Stomach (tissue), 4 donors: ENCODE results near the gene GALE.

Experiments used
- POLR2A ChIP-seq, 4 donors: fragments of 450-650 bp; IDR thresholded peaks; one replicate each; pipeline ENCODE4 v1.6.1; 2016; ENCODE audit warnings: antibody characterized with exemption in 4 of 4, control low read depth in 2 of 4, mild to moderate bottlenecking in 1 of 4, moderate library complexity in 1 of 4
- TF ChIP-seq, protein P1 (sequence below), 7 experiments: fragments of 450-650 bp in 4 of 7; fragments of 200-600 bp in 3 of 7; sonication (generic) in 3 of 7; IDR thresholded peaks; one replicate each; pipeline ENCODE4 v1.5.1; 2016 to 2019; ENCODE audit warnings: antibody characterized with exemption in 7 of 7, control low read depth in 2 of 7, mild to moderate bottlenecking in 1 of 7

DNA sequence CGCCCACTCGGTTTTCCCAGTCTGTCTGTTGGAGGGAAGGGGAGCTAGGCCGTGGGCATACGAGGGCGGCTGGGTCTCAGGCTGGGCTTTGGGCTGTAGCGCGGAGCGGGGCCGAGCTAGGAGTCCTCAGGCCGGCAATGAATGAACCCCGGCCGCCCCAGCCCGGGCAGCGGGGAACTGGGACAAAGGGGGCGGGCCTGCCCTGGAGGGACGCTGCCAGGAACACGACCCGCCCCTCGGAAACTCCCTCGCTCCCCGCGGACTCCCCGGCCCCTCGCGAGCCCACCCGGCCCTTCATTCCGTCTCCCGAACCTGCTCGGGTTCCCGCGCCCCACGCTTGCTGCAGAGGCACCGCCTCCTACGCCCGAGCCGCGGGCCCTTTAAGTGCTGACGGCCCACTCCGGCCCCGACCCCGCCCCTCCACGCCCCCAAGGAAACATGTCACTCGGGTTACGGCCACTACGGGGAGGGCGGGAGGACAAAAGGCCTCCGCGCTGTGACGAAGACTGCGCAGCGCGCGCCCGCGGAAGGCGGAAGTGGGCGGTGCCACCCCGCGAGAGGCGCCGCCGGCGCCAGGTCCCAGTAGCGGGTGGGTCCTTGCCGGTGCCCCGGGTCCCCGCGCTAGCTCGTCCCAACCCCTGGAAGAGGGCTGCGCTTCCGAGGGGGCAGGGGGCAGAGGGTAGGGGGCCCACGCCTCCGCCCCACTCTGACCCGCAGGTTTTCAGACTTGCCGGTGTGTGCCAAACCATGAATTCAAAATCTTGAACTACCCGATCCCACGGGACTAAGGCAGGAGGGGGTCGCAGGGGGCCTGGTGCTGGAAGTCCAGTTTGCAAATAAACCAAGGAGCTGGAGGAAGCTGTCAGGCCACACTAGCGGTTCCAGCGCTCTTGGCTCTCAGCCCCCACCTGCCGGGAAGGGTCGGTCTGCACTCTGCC lies at the start of gene GALE:
- TF ChIP-seq, protein P1, sequence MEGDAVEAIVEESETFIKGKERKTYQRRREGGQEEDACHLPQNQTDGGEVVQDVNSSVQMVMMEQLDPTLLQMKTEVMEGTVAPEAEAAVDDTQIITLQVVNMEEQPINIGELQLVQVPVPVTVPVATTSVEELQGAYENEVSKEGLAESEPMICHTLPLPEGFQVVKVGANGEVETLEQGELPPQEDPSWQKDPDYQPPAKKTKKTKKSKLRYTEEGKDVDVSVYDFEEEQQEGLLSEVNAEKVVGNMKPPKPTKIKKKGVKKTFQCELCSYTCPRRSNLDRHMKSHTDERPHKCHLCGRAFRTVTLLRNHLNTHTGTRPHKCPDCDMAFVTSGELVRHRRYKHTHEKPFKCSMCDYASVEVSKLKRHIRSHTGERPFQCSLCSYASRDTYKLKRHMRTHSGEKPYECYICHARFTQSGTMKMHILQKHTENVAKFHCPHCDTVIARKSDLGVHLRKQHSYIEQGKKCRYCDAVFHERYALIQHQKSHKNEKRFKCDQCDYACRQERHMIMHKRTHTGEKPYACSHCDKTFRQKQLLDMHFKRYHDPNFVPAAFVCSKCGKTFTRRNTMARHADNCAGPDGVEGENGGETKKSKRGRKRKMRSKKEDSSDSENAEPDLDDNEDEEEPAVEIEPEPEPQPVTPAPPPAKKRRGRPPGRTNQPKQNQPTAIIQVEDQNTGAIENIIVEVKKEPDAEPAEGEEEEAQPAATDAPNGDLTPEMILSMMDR (IDR thresholded peaks at IDR 0.05): no peak
- peak in 1 of 4 donors; percentile 31 for TF ChIP-seq POLR2A (IDR thresholded peaks at IDR 0.05)
